ENCODE data around the gene UBE2D3.

DNA sequence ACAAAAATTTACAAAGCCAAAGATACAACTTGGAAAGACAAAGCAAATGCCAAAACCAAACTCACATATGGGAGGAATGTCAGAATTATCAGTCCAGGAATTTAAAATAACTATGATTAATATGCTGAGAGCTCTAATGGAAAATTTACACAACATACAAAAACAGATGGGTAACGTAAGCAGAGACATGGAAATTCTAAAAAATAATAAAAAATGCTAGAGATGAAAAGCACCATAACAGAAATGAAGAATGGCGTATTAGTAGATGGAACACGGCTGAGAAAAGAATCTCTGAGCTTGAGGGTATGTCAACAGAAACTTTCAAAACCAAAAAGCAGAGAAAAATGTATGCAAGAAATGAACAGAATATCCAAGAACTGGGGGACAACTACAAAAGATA lies 62.5 kb downstream of the UBE2D3 start:
- TF ChIP-seq POLR2AphosphoS5 (IDR thresholded peaks at IDR 0.05; ENCODE audit: borderline replicate concordance, low read depth, low read length), result no peak
- no peak for TF ChIP-seq EZH2 (IDR thresholded peaks at IDR 0.05)
- TF ChIP-seq FOXP2 (optimal IDR thresholded peaks at IDR 0.05; ENCODE audit: control extremely low read depth, extremely low read length, insufficient read depth), result no peak
